Activated CD8-positive, alpha-beta memory T cell treated with anti-CD3 and anti-CD28 coated beads for 1 hour (primary cell): ENCODE data around the gene UBA1.
A peak's percentile ranks its signal among the peaks of the same experiment; 100 is the strongest.

Source experiments
- DNase-seq, 2 donors: peaks; one replicate each; pipeline ENCODE4 v3.0.0-alpha.2; 2020; ENCODE audit warnings: low read depth in 1 of 2; ENCODE audit errors: extremely low read depth in 1 of 2

The UBA1 gene

DNA sequence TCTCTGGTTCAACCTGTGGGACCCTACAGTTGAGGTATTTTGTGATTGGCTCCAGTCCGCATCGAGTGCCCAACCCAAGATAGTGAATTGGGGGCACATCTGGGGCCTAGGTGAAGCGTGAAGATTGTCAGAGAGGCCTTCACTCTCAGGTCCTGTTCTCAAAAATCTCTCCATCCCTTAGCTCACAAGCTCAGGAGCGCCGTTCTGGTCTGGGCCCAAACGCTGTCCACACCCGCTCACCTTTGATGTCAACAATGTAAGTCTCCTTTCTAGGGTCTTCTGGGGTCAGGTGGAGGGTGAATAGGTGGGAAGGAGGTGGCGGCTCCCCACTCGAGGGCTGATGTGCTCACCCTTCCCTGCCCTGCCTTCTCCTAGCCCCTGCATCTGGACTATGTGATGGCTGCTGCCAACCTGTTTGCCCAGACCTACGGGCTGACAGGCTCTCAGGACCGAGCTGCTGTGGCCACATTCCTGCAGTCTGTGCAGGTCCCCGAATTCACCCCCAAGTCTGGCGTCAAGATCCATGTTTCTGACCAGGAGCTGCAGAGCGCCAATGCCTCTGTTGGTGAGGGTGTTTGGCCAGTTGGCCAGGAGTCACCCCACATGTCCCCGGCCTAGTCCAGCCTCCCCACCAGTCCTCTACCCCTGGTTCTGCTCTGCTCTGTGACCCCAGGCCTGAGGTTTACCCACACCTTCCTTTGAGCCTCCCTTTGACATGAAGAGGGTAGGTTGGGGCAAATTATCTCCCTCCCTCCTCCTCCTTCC lies 17.2 kb downstream of the UBA1 start:
- DNase-seq = no peak

DNA sequence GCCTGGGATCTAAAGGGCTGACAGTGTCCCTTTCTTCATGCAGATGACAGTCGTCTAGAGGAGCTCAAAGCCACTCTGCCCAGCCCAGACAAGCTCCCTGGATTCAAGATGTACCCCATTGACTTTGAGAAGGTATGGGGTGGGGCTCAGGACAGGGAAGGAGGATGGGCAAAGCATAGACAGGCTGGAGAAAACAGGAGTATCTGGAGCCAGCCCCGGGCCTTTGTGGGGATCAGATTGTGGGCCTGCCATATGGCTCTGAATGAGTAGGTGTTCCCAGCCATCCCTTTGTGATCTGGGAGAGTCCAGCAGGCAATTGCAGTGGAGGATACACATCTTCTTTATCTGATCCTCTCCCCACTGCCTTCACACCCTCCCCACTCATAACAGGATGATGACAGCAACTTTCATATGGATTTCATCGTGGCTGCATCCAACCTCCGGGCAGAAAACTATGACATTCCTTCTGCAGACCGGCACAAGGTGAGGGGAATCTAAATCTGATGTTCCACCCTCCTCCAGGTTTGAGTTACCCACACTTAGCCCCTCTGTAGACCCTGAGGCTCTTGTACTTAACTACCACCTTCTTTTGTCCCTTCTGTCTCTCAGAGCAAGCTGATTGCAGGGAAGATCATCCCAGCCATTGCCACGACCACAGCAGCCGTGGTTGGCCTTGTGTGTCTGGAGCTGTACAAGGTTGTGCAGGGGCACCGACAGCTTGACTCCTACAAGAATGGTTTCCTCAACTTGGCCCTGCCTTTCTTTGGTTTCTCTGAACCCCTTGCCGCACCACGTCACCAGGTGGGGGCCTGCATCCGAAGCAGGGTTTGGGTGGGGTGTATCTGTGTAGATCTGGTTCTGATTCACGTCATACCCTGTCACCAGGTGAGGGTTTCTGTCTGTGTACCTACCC lies 19.0 kb downstream of the UBA1 start:
- no peak for DNase-seq

DNA sequence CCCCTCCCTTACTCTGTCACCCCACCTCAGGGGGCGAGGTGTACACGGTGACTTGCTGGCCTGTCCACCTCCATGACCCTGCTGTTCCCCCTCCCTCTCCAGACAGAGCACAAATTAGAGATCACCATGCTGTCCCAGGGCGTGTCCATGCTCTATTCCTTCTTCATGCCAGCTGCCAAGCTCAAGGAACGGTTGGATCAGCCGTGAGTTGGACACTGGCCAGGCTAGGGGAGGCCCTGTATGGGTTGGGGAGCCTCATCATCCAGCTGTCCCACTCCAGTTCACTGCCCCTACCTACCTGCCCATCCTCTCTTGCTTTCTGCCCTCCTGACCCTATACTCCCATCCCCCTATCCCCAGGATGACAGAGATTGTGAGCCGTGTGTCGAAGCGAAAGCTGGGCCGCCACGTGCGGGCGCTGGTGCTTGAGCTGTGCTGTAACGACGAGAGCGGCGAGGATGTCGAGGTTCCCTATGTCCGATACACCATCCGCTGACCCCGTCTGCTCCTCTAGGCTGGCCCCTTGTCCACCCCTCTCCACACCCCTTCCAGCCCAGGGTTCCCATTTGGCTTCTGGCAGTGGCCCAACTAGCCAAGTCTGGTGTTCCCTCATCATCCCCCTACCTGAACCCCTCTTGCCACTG lies 20.9 kb downstream of the UBA1 start:
- DNase-seq = no peak

DNA sequence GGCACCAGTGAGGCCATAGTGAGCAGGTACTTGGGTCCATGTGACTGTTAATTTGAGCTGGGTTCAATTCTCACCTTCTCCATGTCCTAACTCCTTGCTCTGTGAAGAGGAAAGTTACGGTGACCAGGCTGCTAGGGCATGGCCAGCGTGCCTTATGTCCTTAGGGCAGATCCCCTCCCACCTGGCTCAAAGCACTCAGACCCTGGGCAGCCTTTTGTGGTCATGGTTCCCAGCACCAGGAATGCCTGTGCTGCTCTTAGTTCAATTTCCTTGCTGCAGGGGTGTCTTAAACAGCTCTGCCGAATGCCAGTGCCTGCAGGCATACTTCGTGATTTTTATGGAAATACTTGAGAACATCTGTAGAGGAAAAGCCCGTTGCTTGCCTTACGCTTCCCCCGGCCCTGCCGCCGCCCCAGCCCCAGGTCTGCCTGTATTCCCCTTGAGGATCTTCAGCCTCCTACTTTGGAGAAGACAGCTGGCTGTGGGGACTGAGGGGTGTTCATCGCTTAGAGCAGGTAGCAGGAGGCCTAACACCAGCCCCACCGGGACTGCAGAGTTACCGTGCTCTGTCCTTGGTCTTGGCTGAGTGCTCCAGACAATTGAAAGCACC lies 21.8 kb downstream of the UBA1 start:
- DNase-seq = no peak

DNA sequence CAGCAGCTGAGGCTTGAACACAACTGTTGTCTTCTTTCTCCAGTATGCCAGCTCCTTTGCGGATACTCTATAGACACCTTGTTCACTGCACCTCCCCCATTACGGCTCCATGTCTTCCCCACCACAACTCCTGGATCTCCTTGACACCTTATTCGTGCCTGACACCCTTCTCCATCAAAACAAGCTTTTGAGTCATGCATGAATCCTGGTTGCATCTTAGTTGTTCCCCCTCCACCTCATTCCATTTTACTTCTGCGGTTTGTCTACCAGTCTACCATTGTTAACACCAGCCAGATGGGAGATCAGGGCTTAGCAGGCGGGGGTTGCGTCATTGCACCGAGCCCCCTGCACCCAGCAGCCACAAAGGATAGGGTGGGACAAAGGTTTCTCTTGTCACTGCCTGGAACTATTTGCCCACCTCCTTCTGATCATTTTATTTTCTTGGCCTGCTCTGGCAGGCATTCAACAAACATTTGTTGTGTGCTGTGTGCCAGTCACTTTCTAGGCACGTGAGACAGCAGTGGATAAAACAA lies 22.8 kb downstream of the UBA1 start:
- no peak for DNase-seq

DNA sequence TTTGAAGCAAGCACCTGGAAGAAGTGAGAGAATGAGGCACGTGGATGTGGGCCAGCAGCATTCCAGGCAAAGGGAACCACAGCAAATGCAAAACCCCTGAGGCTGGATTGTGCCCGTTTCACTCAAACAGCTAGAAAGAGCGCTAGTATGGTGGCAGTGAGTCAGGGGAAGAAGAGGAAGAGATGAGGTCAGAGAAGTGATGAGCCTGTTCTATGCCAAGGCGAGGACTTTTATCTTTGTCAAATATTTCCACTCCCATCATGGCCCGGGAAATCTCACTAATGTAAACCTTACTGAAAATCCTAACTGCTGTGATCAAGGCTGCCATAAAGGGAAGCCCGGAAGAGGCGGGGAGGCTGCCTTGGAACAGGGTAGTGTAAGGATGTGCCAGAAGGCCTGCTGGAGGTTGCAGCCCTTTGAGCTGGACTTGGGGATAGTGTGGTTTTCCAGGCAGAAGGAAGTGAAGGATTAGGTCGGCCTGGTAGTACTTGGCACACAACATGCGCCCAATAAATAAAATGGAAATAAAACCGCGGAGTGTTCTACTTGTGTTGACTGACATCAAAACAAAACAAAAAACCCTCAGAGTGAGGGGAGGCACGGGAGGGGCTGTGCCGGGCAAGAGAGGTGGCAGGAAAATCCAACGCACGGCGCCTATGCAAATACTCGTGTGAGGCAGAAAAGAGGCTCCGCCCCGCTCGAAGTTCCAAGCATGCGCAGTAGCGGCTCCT lies 23.7 kb downstream of the UBA1 start:
- DNase-seq = no peak

DNA sequence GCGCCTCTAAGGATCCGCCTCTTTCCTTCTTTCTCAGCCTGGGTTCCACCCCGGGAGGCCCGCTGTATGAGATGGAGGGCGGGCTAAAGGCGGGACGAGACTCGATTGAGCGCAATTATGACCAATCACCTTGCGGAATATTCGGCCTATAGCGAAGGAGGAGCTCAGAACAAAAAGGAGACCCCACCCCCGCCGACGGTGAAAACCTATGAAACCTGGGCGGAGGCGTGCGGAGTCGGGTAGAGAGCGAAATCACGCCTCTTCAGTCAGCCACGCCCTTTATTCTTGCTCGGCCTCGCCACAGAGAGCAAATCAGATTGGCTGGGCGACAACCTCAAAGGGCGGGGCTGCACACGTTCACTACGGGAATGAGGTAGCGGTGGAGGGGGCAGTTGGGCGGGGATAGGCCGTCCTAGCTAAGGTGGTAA lies 24.2 kb downstream of the UBA1 start:
- DNase-seq = peak; percentile 84 to 98

DNA sequence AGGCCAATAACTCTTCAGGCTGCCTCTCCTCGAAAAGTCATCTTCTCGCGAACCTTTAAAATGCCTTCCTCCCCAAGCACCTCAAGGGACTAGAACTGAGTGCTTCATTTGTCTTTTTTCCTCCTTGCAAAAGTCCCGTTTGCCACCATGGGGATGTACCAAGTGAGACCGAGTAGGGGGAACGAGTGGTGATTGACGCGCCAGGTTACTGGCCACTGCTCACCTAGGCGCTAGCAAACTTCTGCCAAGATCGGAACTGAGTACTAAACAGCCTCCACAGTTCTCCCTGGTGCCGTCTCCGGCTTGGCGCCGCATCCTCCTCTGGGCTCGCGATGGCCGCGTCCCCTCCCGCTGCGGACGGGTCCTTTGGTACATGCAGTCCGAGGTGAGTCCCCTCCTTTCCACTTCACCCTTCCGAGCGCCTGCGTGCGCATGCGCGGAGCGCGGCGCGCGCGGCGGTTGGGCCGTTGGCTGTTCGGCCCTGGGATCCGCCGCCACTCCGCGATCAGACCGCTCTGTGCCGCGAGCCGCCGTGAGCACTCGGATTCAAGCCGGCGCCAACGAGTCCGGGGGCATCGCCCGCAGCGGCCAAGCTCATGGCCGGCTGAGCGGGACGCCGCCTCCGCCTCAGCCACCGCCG lies 24.8 kb downstream of the UBA1 start, which contains the start of gene CDK16:
Gene CDK16, plus strand, starts transcription at position 402 of the 640 bp plus-strand sequence. CDS start 4,877 bp downstream, outside the sequence.
- peak; percentile 39 to 49 for DNase-seq

DNA sequence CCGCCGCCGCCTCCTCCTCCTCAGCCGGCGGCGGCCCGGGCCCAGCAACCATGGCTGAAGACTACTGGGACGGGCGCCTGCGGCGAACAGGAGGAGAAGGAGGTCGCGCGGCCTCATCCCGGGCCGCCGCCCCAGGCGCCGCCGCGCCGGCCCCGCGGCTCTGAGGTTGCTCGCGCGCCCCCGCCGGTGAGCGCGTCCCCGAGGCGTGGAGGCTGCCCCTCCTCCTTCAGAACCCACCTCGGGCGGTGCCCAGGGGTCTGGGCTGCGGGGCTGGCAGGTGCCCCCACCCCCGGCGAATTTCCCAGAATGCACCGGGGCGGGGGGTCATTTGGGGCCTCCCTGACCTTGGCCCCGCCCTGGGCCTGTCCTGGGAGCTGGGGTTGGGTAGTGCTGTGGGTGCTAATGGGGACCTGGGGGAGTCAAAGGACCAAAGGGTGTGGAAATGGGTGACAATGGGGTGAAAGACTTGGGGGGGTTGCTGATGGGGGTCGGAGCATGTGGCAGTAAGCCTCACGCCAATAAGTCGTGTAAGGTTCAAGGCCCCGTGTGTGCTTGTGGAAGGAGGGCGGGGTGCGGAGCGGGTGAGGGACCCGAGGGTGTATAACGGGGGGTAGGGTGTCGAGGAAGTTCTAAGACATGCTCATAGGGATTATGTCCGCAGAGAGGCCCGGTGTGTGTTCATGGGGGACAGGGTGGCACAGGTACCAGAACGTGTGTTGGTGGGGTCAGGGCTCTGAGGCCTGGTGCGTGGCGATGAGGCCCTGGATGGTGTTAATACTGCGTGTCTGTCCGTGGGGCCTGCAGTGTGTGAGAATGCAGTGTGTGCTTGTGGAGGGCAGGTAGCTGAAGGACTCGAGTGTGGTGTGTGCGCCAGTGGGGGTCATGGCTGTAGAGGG lies 25.5 kb downstream of the UBA1 start:
- DNase-seq = peak in 1 of 2 donors; percentile 9

DNA sequence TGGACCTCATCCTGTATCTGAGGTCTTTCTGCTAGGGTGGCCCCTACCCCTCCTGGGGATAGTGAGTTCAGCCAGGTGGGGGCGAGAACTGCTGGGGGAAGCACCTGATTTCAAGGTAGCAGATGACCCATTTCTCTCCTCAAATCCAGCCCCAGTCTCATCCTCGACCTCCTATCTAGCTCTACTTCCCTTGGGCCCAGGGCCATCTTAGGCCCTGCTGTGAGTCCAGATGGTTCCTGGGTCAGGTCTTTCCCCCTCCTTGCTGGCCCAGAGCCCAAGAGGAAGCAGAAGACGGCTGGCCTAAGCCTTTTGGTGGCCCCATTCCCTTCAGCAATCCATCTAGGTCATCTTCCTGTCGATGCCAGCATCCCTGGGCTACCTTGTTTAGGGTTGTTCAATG lies 28.1 kb downstream of the UBA1 start:
- no peak for DNase-seq

DNA sequence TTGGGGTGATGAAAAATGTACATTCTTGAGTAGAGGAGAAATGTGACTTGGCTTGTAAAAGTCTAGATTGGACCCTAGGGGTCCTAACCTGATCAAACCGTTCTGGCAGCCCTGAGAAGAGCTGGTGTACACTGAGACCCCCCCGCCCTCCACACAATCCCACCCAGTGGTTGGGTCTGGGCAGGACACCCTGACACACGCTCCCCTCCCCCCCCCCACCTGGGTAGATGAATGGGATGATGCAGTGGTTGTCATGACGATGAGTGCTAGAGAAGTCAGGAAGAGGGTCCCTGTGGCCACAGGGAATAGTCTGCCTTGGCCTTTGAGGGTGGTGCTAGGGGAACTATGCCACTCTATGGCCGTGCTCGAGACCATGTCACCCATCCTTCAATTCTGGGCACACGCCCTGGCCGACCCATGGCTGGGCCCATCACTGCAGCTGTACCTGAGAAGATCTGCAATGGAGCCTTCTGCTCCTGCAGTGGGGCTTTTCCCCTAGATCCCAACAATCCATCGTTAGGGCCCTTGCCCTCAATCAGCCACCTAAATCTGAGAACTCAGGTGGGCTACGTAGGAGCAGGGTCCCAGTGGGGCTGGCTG lies 29.2 kb downstream of the UBA1 start:
- DNase-seq = no peak

DNA sequence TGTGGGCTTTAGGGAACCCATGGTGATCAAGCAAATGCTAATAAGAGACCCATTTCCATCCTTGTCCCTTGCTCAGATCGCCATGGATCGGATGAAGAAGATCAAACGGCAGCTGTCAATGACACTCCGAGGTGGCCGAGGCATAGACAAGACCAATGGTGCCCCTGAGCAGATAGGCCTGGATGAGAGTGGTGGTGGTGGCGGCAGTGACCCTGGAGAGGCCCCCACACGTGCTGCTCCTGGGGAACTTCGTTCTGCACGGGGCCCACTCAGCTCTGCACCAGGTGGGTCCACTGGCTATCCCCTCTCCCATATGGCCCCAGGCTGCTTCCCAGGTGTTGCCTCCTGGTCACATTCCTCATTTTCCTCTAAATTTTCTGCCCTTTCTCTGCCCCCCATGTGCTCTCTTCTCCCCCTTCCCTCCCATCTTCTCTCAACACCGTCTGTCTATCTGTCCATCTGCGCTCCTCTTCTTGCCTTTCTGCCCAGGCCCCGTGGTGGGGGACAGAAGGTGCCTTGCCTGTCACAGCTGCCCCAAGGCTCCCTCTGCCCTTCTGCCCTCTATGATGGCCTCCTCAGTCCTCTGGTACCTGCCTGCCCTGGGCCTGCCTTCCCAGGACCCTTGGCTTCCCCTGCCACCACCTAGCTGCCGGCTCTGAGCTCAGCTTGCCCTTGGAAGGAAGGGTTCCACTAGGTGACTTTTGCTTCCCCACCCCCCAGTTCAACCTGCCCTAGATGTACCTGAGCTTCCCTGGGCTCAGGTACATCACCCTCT lies 30.0 kb downstream of the UBA1 start:
- no peak for DNase-seq

DNA sequence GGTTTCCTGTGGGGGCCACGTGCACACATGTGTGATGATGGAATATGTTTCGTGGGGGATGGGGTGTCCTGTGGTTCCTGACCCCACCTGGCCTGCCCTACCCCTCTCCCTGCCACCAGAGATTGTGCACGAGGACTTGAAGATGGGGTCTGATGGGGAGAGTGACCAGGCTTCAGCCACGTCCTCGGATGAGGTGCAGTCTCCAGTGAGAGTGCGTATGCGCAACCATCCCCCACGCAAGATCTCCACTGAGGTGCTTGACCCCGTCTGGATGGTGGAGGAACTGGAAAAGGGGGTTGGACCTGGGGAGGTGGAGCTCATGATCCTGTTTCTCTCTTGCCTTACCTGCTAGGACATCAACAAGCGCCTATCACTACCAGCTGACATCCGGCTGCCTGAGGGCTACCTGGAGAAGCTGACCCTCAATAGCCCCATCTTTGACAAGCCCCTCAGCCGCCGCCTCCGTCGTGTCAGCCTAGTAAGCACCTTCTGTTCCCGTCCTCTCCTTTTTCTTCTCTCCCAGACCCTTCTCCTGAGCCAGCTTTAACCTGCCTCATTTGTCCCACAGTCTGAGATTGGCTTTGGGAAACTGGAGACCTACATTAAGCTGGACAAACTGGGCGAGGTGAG lies 30.8 kb downstream of the UBA1 start:
- no peak for DNase-seq

DNA sequence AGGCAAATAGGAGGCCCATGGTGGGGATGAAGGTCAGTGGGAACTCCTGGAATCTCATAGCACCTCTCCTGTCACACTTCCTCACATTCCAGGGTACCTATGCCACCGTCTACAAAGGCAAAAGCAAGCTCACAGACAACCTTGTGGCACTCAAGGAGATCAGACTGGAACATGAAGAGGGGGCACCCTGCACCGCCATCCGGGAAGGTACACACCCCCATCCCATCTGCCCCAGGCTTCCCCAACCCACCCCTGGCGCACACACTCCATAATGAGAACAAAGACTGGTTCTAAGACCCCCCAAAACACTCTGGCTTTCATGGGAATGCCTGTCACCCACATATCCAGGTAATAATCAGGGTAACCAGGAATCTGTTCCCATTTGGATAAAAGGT lies 31.3 kb downstream of the UBA1 start:
- no peak for DNase-seq

DNA sequence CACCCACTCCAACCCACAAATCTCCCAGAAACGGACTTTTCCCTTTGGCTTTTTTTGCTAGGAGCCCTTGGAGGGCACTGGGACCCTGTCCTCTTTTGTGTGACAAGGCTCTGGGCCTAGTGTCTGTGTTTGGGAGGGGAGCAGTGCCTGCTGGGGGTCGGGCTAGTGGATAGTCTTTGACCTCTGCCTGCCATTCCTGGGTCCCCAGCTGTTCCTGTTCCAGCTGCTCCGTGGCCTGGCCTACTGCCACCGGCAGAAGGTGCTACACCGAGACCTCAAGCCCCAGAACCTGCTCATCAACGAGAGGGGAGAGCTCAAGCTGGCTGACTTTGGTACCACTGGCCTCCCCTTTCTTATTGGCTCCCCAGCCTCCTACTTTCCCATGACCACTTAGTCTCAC lies 32.4 kb downstream of the UBA1 start:
- no peak for DNase-seq

DNA sequence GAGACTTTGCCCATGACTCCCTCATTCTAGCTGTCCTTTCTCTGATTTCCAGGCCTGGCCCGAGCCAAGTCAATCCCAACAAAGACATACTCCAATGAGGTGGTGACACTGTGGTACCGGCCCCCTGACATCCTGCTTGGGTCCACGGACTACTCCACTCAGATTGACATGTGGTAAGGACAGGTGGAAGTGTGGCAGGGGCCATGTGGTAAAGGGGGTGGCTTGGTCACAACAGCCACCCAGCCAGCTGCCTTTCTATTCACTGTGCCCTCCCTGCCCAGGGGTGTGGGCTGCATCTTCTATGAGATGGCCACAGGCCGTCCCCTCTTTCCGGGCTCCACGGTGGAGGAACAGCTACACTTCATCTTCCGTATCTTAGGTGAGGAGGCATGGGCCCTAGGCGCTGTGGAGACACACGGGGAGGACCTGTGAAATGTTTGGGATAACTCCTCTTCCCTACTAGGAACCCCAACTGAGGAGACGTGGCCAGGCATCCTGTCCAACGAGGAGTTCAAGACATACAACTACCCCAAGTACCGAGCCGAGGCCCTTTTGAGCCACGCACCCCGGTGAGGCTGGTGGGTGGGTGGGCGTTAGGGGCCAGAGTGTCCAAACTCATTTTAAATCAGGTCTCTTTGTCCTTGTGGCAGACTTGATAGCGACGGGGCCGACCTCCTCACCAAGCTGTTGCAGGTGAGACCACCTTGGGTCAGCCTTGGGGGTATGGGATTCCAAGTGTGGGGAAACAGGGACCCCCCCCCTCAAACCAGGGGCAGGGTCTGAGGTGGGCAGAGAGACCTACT lies 33.1 kb downstream of the UBA1 start:
- DNase-seq = no peak
